Stimulated activated CD4-positive, alpha-beta T cell treated with anti-CD3 and anti-CD28 coated beads, TNF-alpha, amount 100 ng/mL, for 4 hours (primary cell): ENCODE measurements around the gene FAM174C.
"Not testable (repeated sequence)": the region's sequence is repeated elsewhere in the genome, so short reads cannot be mapped to it uniquely, and the experiment has no call there.

ENCODE experiments used
- DNase-seq, 3 experiments: peaks; one replicate each; pipeline ENCODE4 v3.0.0-alpha.2; 2020; ENCODE audit warnings: low read depth in 3 of 3

The FAM174C gene

GRCh38 chr19:1299801-1300200 lies 24.5 kb downstream of the FAM174C start:
- DNase-seq: no peak

DNA sequence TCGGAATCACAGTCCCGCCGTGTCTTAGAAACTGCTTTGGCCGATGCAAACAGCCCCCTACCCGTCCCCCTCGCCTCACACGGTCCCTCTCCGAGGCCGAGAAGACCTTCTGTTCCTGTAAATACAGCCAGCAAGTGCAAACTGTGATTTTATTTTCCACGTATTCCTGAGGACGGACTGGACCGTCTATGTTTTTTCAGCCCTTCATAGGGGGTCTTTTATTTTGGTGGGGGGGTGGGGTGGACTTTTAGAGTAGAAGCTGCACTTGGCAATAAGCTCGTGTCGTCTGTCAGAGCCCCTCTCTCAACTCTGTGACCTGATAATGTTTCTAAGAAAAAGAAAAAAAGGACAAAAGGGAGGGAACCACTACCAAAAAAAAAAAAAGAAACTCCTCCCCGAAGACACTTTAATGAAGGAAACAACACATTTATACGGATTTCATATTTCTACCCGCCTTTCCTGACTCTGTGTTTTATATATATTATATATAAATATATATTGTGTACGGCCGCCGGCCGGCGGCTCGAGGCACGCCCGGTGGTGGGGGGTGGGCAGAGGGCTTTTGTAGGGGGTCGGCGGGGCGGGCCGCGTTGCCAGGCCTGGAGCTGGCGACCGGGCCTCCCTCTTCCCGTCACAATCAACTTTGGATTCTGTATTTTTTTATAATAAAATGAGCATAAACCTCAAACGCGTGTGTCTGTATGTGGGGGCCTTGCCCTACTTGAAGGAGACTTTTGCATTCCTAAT lies 25.6 kb downstream of the FAM174C start:
- DNase-seq: no peak

GRCh38 chr19:1302533-1303239 lies 27.4 kb downstream of the FAM174C start:
- DNase-seq: no peak

- no peak for DNase-seq
Measured at GRCh38 chr19:1304197-1304924, 29.0 kb downstream of the FAM174C start.

GRCh38 chr19:1305354-1305753 lies 30.0 kb downstream of the FAM174C start:
- not testable (repeated sequence) for DNase-seq

GRCh38 chr19:1307320-1307719 lies 32.0 kb downstream of the FAM174C start:
- no peak for DNase-seq

- DNase-seq: no peak
Measured at GRCh38 chr19:1307755-1308303, 32.5 kb downstream of the FAM174C start.

GRCh38 chr19:1308718-1309117 lies 33.4 kb downstream of the FAM174C start:
- DNase-seq: no peak

DNA sequence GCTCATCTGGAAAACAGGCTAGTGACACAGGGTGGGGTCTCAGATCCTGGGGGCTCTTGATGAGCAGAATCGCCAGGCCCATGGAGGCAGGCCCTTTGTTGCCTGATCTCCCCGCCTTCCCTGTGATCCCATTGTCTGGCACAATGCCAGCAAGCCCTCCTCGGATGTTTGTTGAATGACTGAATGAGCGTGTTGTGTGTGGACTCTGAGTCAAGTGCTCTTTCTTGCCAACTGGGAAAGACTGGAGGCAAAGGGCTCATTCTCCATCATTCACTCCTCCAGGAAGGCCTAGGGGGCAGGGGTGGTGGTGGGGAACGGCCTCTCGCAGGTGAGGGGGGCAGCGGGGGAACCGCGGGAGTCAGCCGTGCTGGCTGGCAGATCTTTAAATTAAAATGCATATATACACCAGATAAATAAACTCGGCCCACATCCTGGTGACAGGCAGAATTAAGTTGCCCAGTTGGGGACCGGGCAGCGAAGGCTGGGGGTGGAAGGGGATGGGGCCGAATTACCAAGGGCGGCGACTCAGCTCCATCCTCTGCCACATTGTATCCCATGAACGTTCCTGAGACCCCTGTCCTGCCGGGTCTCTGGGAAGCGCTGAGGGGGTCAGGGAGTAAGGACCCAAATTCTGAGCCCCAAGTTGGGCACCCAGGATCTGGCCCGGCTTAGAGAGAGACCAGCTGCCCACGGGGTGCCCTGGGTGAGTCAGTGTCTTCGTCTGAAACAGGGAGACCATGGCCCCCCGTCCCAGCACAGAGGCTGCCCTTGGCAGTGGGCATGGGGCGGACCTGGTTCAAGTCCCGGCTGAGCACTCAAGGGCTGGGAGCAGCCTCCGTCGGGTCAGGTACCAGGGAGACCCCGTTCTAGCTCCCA lies 34.9 kb downstream of the FAM174C start:
- DNase-seq: no peak

DNA sequence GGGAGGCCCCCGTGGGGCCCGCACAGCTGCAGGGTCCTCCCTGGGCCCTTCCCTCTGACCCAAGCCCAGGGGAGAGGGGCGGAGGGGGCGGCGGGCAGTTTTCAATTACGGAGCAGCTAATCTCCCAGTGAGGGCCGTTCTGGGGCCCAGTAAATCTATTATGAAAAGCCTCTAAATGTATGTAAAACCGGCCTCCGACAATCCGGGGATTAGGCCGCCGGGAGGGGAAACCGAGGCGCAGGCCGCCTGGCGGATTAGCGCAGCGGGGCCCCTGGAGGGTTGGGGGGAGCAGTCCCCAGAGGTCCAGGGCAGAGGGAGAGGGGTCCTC lies 35.5 kb downstream of the FAM174C start:
- no peak for DNase-seq

GRCh38 chr19:1311543-1312091 lies 36.3 kb downstream of the FAM174C start:
- no peak for DNase-seq

GRCh38 chr19:1312767-1313694 lies 37.7 kb downstream of the FAM174C start:
- DNase-seq: no peak

GRCh38 chr19:1313695-1314613 lies 38.6 kb downstream of the FAM174C start:
- no peak for DNase-seq

GRCh38 chr19:1315470-1316166 lies 40.3 kb downstream of the FAM174C start:
- DNase-seq: peak in 1 of 3 experiments; percentile 21

GRCh38 chr19:1316466-1316865 lies 41.1 kb downstream of the FAM174C start:
- DNase-seq: no peak

- no peak for DNase-seq
Measured at GRCh38 chr19:1317274-1318003, 42.1 kb downstream of the FAM174C start.

DNA sequence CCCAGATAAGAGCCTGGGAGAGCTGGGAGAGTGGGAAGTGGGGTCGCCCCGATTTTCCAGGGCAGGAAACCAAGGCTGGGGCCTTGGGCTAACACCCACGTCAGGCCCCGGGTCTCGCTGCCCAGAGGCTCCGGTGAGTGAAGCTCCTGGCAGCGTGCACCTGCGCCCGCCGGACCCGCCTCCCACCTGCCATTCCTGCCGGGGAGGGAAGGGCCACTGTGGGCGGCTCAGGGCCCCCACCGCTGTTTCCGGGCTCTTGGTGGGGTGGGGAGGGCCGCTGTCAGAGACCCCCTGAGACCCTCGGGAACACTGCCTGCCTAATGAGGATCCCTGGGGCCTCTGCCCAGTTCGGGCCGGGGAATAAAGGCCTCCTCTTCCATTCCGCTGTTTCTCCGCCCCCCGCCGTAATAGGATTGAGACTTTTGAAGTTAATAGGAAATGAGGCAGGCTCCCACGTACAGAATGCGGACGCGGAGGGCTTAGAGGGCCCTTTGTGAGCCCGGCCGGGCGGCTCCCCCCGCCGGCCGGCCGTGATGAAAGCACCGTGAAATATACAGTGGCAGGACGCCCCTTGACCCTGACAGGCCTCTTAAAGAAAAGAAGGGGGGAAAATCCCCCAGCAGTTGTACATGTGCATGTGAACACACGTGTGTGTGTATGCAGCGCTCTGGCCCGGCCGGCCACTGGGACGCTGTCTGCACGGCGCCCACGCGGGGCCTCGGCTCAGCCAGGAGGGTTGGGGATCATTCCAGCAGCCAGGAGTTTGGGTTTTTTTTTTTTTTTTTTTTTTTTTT lies 43.5 kb downstream of the FAM174C start:
- no peak for DNase-seq
